HG03565 (cell line): ENCODE results near the gene SLC5A1.
"Not testable (repeated sequence)": the region's sequence is repeated elsewhere in the genome, so short reads cannot be mapped to it uniquely, and the experiment has no call there.

Source experiments
- ATAC-seq: cut with Tn5 transposase; IDR thresholded peaks from one replicate; pipeline ENCODE4 v1.9.1; 2021; ENCODE audit warnings: mild to moderate bottlenecking, moderate library complexity; ENCODE audit not compliant: unreplicated experiment

SLC5A1 gene

GRCh38 chr22:32142600-32142999 is 99.5 kb downstream of the SLC5A1 start:
- ATAC-seq = no peak

- ATAC-seq = no peak
Observed at GRCh38 chr22:32144496-32145274, 101.6 kb downstream of the SLC5A1 start.

GRCh38 chr22:32147128-32147527 is 104.1 kb downstream of the SLC5A1 start:
- not testable (repeated sequence) for ATAC-seq

GRCh38 chr22:32148372-32148771 is 105.3 kb downstream of the SLC5A1 start:
- not testable (repeated sequence) for ATAC-seq

GRCh38 chr22:32150647-32151046 is 107.6 kb downstream of the SLC5A1 start:
- not testable (repeated sequence) for ATAC-seq

GRCh38 chr22:32151641-32152040 is 108.6 kb downstream of the SLC5A1 start:
- ATAC-seq = not testable (repeated sequence)

- ATAC-seq = not testable (repeated sequence)
Observed at GRCh38 chr22:32154727-32155126, 111.7 kb downstream of the SLC5A1 start.

GRCh38 chr22:32157632-32158031 is 114.6 kb downstream of the SLC5A1 start:
- ATAC-seq = not testable (repeated sequence)

- ATAC-seq = no peak
Observed at GRCh38 chr22:32158712-32159533, 115.9 kb downstream of the SLC5A1 start, which contains the start of gene C22orf42. TSS of gene C22orf42 (minus strand) at chr22:32159303. CDS start at chr22:32159215, 88 bp downstream.

GRCh38 chr22:32160411-32160810 is 117.3 kb downstream of the SLC5A1 start:
- not testable (repeated sequence) for ATAC-seq
